NCI-H2029 treated with DMSO at 0.1 percent for 48 hours (cell line): ENCODE measurements around the gene WWC2.

ENCODE experiments used
- DNase-seq: peaks from one replicate; lab custom pipeline; 2025; lab: John Stamatoyannopoulos, UW

Gene WWC2

GRCh38 chr4:183256756-183257385 is 157.8 kb downstream of the WWC2 start:
- DNase-seq = no peak

DNA sequence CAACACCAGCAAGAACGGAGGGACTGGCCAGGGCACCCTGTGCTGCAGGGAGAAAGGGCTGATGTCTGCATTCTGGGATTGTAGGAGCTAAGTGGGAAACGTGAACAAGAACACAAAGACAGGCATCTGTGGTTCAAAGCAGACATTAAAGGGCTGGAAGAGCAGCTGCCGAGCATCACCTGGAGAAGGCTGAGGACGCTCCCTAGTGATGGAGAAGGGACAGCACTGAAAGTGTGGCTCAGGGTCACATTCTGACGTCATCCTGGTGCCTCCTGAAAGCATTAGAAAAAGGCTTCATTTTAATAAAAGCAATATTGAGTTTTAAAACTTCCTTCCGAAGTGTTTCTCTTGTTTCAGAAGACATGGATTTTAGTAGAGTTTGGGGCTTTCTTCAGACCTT is 158.8 kb downstream of the WWC2 start:
- no peak for DNase-seq

DNA sequence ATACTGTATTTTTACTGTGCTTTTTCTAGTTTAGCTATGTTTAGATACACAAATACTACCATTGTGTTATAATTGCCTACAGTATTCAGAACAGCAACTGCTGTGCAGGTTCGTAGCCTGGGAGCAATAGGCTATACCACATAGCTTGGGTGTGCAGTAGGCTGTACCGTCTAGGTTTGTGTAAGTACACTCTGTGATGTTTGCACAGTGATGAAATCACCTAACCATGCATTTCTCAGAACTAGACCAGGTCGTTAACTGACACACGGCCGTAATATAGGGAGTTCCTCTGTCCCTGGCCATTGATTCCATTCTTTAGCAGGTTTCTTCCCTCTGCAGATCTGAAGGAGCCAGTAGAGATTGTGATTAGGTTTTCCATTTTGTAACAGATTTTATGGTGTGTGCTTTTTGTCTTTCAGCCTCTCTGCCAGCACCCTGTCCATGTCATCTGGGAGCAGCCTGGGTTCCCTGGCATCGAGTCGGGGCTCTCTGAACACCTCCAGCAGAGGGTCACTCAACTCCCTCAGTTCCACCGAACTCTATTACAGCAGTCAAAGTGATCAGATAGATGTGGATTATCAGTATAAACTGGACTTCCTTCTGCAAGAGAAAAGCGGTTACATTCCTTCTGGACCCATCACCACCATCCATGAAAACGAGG is 161.6 kb downstream of the WWC2 start:
- DNase-seq = peak; percentile 4

DNA sequence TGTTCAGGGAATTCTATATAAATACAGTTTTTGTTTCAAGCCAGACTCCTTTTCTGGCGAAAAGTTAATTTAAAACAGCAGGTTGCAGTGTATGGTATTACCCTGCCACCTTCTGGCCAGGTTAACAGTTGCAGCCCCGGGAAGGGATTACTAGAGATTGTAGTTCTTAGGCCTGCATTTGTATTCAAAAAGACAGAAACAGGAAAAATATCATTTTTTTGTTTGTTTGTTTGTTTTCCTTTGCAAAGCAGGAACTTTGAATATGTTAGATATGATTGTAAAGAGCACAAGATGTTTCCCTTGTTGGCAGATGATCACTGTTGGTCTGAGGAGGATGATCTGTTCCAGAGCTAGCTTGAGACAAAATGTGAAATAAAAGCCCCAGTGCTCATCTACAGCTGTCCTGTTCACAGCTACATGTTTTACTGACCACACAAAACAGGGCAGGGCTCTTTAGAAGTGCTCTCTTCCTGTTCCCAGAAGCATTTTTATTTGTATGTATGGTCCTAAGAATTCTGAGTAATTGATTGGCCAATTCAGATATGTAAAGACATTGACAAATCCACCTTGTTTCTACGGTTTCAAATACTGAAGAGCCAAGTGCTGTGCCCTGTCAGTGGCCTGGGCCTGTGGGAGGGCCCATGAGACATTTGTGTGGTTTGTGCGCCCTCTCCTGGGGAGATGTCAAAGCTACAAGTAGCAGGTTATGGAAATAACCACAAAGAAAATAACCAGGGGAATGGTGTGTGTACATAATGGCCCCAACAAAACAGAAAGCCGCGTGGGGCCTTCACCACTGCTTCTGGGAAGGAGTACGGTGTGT is 163.1 kb downstream of the WWC2 start:
- peak; percentile 41 for DNase-seq

DNA sequence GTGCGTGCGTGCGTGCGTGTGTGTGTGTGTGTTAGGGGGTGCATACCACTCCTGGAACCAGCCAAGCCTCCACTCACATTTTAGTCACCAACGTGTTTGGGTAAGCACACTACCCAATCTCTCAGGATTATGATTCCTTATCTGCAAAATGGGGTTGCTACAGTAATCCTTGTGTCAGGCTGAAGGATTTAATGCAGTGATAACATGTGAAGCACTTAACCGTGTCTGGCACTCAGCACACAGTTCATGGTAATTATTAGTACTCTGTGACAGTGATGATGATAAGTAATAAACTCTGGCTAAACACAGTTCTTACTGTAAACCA is 163.7 kb downstream of the WWC2 start:
- DNase-seq = no peak

DNA sequence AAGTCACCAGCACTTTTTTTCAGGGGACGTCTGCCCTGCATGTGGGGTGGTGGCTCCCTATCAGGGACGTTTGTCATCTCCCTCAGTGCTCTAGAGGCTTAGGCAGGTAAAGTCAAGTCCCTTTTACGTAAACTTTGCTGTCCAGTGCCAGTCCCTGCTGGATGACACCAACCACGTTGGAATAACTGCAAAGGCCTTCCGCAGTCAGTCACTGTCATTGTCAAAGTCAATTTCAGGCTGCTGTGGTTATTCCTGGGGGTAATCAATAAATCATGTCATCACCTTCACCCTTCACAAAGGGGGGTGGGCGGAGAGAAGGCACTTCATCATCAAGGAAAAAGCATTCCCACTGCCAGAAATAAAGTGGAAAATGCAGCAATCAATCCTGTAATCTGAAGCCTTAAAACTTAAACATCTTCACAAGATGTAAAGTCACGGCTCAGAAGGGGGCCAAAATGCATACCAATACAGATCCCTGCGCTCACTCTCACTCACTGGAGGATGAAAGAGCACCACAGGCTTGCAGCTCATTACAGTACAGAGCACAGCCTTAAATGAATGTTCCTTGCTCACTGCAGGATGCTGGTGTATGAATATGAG is 164.8 kb downstream of the WWC2 start:
- DNase-seq = no peak

GRCh38 chr4:183264614-183265013 is 165.6 kb downstream of the WWC2 start:
- DNase-seq = no peak

DNA sequence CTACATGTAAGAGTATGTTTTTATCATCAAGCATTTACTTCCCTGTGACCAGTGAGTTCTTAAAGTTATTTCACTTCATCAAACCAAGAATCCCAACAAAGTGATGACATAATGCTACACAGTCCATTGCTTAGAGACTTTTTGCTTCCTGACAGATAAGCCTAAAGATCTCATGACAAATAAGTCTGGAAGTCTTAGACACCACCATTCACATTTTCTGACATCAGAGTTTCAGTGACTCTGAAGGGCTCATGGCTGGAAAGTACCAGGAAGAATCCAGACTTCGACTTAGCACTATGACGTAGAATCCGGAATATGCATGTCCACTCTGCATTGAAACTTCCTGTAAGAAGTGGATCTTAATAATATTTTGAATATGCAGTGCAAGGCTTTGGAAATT is 167.3 kb downstream of the WWC2 start:
- DNase-seq = no peak

DNA sequence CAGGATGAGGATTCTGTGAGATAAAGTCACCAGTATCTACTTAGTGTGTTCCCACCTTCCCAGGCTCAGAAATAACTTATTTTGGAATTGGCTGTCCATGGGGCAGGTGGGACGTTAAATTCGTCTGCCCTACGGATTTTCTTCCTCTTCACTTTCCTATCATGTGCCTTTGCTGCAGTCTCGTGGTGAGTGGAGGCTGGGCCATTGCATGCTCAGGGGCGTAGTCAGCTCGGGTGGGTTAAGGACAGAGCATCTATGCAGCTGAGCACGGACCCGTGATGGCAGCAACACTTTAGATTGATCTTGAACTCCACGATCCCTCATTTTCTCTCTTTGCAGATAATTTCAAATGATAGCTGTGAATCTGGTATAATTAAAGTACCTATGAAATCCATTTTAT is 169.5 kb downstream of the WWC2 start:
- no peak for DNase-seq

GRCh38 chr4:183272384-183272783 is 173.3 kb downstream of the WWC2 start:
- no peak for DNase-seq

DNA sequence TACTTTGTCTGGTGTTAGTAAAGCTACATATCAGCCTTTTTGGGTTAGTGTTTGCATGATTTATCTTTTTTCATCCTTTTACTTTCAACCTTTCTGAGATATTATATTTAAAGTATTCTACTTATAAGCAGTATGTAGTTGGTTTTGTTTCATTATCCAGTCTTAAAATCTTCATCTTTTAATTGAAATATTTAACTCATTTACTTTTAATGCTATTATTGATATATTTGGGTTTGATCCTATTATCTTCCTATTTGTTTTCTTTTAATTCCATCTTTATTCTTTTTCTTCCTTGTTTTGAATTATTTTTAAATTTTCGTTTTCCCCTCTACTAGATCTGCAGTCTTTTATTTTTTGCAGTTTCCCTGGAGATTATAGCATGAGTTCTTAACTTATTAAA is 177.0 kb downstream of the WWC2 start:
- no peak for DNase-seq

GRCh38 chr4:183284258-183284785 is 185.3 kb downstream of the WWC2 start:
- DNase-seq = no peak

DNA sequence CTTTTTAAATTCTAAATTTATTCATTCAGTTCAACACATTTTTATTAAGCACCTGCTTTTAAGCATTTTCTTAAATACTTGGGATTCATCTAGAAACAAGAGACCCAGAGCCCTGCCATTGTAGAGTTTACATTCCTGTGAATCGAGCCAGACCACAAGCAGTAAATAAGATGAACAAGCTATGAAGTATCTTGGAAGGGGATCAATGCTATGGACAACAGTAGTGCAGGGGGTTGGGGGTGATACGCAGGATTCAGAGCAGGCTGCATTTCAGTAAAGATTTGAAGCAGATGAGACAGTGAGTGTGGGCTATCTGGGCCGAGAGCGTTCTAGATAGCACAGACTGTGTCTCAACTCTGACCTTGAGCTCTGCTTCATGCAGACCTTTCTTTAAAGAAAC is 185.9 kb downstream of the WWC2 start:
- DNase-seq = no peak

DNA sequence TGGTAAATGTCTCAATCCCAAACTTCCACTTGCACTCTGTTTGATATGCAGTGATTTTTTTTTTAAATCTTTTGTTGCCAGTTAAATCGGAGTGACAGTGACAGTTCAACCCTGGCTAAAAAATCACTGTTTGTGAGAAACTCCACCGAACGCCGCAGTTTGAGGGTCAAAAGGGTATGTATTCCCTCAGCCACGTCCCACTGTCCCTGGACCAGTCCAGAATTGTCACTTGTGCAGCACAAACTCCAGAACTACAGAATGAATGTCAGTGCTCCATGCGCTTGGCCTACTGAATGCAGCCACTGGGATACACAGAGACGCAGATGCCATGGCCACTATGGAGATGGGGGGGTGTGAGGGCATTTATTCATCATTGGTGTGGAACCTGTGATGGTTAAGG is 186.8 kb downstream of the WWC2 start:
- no peak for DNase-seq

DNA sequence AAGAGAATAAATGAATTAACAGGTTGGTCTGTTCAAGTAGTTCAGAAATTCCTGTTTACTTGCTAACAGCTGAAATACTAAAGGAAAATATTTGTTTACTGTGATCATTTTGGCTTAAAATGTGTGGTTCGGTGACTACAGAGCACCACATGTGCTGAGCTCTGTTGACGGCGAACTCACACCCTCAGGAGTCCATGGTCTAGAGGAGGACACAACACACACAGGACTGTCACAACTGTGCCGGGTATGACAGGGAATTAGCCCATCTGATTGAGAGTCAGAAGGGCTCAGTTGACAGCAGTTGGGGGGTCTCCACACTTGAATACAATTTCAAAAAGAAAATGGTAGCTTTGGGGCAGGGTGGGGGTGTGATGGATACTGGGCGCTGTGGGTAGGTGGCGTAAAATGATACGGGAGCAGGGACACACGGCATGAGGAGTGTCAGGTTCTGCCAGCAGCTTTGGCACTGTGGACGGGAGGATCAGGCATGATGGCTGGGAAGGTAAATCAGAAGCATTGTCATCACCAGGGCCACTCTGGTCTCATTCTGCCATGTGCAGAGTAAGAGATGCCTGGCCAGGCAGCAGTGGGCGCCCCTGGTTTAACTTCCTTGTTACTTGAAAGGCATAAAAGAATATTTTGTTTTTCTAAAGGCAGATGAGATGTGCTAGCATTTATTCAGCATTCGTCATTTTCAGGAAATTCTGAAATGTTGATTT is 187.7 kb downstream of the WWC2 start:
- DNase-seq = no peak

GRCh38 chr4:183287309-183287659 is 188.2 kb downstream of the WWC2 start:
- no peak for DNase-seq

DNA sequence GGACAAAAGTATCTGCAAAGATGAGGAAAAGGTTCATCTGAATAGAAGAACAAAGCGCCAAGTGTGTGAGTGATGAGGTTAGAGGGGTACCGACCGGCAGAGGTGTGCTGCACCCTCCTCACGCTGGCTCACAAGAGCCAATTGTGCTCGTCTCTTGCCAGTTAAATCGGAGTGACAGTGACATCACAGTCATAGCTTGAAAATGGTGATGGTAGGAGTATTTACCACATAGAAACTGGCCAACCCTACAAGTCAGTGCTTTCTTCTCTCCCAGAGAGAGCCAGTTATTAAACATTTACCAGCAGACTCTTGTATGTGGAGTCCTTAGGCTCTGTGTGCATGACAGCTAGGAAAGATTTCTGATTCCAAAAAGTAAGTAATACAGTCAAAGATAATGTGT is 188.6 kb downstream of the WWC2 start:
- DNase-seq = no peak

- no peak for DNase-seq
Observed at GRCh38 chr4:183288955-183289354, 189.9 kb downstream of the WWC2 start.

GRCh38 chr4:183289688-183290087 is 190.6 kb downstream of the WWC2 start:
- DNase-seq = no peak

DNA sequence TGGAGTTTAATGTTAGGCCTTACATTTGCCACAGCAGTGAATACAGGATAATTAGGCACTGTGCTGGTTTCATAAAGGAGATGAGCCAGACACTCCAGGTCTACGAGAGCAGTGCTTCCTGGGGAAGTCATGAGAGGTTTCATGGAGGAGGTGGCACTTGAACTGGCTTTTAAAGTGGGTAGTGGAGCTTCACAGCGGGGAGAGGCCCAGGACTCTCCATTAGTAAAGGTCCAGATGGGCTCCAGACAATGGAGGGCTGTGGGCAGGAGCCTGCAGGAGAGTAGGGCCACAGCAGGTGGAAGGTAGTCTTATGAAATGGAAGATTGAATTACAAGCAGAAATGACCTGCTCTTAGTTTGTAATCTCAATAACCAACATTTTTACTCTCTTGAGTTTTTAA is 192.0 kb downstream of the WWC2 start:
- DNase-seq = no peak

DNA sequence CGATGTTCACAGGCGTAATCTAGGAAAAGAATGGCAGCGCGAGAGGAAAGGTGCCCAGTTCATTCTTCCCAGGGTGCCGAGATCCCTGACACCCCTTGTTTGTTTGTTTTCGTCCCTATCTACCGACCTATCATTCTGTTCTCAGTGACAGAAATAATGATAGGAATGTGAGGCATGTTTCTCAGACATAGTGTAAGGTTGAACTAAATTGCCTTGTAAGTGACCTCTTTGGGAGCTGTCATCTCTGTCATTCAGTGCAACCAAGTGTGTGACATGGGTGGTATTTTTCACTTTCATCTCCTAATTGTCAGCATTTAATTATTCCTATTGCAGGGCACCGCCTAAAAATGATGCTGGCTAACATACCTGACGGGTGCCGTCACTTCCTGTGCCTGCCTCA is 196.7 kb downstream of the WWC2 start:
- DNase-seq = no peak

DNA sequence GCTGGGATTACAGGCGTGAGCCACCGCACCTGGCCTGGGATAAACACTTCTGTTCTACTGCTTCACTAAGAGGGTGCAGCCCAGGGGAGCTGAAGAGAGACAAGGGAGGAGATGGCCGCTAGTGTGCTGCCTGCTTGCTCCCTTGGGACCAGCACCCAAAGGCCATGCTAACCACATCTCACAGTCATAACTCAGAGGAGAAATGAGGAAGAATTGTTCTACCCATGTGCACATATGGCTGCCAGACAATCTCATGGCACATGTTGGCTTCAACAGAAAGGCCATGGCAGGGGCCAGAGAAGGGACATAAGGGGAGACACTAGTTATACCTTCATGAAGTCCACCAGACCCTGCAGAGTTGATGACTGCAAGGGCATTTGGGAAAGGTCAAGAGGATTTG is 198.6 kb downstream of the WWC2 start:
- no peak for DNase-seq
